Endothelial cell (in vitro differentiated cells): Measurements from ENCODE around the gene RAB14. TPM values are rescaled to one million over a fixed set of nuclear protein-coding genes. Genes with fewer than 3 reads are reported as not detected.

Source experiments
- DNase-seq: peaks from one replicate; pipeline ENCODE4 v3.0.0; 2021; ENCODE audit warnings: low spot score
- H3K27ac Mint-ChIP-seq: one replicate; pipeline ENCODE4 v1.8.0; 2021; ENCODE audit warnings: mixed read lengths, inconsistent platforms; ENCODE audit not compliant: unreplicated experiment
- H3K27me3 Mint-ChIP-seq: one replicate; pipeline ENCODE4 v1.8.0; 2021; ENCODE audit warnings: mild to moderate bottlenecking, moderate library complexity, mixed read lengths, inconsistent platforms; ENCODE audit not compliant: unreplicated experiment
- H3K36me3 Mint-ChIP-seq: one replicate; pipeline ENCODE4 v1.8.0; 2021; ENCODE audit warnings: mild to moderate bottlenecking, low read depth, mixed read lengths, inconsistent platforms; ENCODE audit not compliant: unreplicated experiment
- H3K4me1 Mint-ChIP-seq: one replicate; pipeline ENCODE4 v1.8.0; 2021; ENCODE audit warnings: mild to moderate bottlenecking, mixed read lengths, inconsistent platforms; ENCODE audit not compliant: unreplicated experiment
- H3K4me3 Mint-ChIP-seq: one replicate; pipeline ENCODE4 v1.8.0; 2021; ENCODE audit warnings: mild to moderate bottlenecking, mixed read lengths, inconsistent platforms; ENCODE audit not compliant: unreplicated experiment
- H3K9me3 Mint-ChIP-seq: one replicate; pipeline ENCODE4 v1.8.0; 2021; ENCODE audit warnings: mixed read lengths, inconsistent platforms; ENCODE audit not compliant: unreplicated experiment
- long read RNA-seq: library from polyadenylated mRNA; unstranded; transcript quantifications from one replicate; pipeline ENCODE4 v2.0.0, GENCODE V29; 2020; ENCODE audit not compliant: unreplicated experiment
- total RNA-seq: library from RNA; stranded (reverse); fragmentation: NEBNext Ultra II Directional; extraction: Animal tissue kit (Norgen Biotek cat#: 25700); gene quantifications from one replicate; pipeline ENCODE4 v1.2.1, GENCODE V29; 2021; ENCODE audit not compliant: unreplicated experiment
- TF ChIP-seq, protein P1 (sequence below): fragments of 200-600 bp; sonication (generic); IDR thresholded peaks from one replicate; pipeline ENCODE4 v1.5.0; 2021; ENCODE audit warnings: antibody characterized with exemption; ENCODE audit not compliant: unreplicated experiment

The RAB14 gene
- total RNA-seq = 81.6 TPM
- long read RNA-seq, full-length matches to known transcripts = 18 of 23 reads
- long read RNA-seq, partial matches to known transcripts = 2 of 23 reads
- long read RNA-seq, other reads (novel, unspliced or antisense) = 3 of 23 reads

DNA sequence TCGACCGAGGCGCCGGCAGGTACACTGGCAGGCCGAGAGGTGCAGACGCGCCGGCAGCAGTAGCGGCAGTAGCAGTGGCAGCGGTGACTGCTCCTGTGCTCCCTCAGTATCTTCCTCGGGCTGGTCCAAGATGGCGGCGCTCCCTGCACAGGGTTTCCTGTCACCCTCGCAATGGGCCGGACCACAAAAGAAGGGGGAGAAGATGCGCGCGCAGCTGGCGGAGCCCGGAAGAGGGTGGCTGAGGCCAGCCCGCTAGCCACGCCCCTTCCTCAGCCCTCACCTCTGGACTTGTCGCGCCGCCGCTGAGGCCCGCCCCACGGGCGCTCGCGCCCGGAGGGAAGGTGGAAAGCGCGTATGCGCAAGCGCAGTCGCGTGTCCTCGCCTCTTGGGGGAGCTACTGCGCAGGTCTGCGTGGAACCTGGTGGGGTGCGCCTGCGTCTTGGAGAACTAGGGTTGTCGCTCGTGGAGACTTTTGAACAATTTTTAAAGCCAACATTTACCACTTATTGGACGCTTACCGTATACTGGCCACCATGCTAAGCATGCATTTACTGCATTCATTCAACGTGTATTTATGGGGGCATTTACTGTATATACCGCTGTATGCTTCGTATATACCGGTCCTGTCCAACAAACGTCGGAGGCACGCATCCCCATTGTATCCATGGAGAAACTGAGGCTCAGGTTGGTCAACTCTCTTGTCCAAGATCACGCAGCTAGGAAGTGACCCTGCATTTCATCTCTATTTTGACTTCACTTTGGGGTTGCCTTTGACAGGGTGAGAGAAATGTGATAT lies at the start of gene RAB14:
Gene RAB14, minus strand, starts transcription at position 132 of the 796 bp plus-strand sequence. CDS start 8,457 bp downstream, outside the sequence.
- H3K4me3 Mint-ChIP-seq = peak within 1 kb of the TSS; percentile 96
- H3K36me3 Mint-ChIP-seq = peaks cover 10% of the 10 kb centered on the region
- H3K9me3 Mint-ChIP-seq = no peaks in the 10 kb centered on the region
- TF ChIP-seq, protein P1, sequence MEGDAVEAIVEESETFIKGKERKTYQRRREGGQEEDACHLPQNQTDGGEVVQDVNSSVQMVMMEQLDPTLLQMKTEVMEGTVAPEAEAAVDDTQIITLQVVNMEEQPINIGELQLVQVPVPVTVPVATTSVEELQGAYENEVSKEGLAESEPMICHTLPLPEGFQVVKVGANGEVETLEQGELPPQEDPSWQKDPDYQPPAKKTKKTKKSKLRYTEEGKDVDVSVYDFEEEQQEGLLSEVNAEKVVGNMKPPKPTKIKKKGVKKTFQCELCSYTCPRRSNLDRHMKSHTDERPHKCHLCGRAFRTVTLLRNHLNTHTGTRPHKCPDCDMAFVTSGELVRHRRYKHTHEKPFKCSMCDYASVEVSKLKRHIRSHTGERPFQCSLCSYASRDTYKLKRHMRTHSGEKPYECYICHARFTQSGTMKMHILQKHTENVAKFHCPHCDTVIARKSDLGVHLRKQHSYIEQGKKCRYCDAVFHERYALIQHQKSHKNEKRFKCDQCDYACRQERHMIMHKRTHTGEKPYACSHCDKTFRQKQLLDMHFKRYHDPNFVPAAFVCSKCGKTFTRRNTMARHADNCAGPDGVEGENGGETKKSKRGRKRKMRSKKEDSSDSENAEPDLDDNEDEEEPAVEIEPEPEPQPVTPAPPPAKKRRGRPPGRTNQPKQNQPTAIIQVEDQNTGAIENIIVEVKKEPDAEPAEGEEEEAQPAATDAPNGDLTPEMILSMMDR = no peak
- peak; percentile 100 for DNase-seq
- H3K27ac Mint-ChIP-seq = peak within 1 kb of the TSS; percentile 90
- H3K4me1 Mint-ChIP-seq = peaks cover 24% of the 10 kb centered on the region
- H3K27me3 Mint-ChIP-seq = peaks cover 6% of the 10 kb centered on the region

DNA sequence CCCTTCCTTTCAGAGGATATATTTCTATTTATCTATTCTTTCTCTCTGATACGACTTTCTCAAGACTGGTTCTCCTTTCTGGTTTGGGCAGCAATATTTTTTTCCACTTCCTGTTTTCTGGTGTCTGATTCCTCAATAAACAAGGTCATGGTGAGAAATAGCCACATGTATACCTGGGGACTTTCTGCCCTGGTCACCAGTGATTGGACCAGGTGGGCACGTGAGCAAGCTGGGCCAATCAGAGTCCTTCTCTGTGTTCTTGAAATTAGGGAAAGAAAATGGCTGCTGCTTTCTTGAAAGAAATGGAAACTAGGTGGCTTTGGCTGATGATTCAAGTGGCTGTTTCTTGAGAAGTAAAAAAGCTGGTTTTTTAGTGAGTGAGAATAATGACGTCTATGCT lies 47.9 kb upstream of the RAB14 start:
- H3K36me3 Mint-ChIP-seq = no peaks in the 10 kb centered on the region
- peaks cover 7% of the 10 kb centered on the region for H3K4me1 Mint-ChIP-seq
- no peaks in the 10 kb centered on the region for H3K9me3 Mint-ChIP-seq
- no peak overlapping the region for H3K4me3 Mint-ChIP-seq
- no peak overlapping the region for H3K27ac Mint-ChIP-seq
- H3K27me3 Mint-ChIP-seq = peaks cover 1% of the 10 kb centered on the region
- no peak for DNase-seq
- TF ChIP-seq, protein P1 = no peak

DNA sequence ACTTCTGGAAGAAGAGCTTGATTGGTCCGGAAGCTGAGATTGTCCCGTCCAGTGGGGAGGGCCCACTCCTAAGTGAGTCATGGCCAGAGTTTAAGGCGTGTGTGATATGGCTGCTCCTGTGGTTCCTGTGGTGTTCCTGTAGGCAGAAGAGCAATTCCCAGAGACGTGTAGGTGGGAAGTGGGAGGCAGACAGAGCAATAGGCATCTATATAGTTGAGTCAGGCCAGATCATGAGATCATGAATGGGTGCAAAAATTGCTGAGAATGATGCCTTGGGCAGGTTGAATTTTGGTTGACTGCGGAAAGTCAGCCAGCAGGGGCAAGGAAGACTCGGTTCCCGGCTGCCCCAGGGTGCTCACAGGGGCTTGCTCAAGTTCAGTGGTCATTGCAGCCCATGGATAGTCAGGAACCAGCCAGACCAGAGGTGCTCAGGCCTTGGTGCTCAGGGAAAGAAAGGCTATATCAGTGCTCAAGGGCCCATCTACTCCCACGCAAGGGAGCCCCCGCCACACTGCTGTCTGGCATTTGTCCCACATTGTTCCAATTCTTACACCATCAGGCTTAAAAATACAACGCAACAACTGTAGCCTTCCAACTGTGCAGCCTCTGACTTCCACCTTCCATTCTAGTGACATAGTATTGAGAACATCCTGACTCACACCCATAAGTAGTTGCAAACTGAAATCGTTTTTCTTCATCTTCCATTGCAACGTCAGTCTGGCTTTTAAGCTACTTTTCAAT lies 45.3 kb upstream of the RAB14 start:
- H3K4me3 Mint-ChIP-seq = no peak overlapping the region
- H3K4me1 Mint-ChIP-seq = no peaks in the 10 kb centered on the region
- peaks cover 7% of the 10 kb centered on the region for H3K36me3 Mint-ChIP-seq
- H3K27ac Mint-ChIP-seq = no peak overlapping the region
- TF ChIP-seq, protein P1 = no peak
- H3K27me3 Mint-ChIP-seq = peaks cover 1% of the 10 kb centered on the region
- no peaks in the 10 kb centered on the region for H3K9me3 Mint-ChIP-seq
- no peak for DNase-seq

DNA sequence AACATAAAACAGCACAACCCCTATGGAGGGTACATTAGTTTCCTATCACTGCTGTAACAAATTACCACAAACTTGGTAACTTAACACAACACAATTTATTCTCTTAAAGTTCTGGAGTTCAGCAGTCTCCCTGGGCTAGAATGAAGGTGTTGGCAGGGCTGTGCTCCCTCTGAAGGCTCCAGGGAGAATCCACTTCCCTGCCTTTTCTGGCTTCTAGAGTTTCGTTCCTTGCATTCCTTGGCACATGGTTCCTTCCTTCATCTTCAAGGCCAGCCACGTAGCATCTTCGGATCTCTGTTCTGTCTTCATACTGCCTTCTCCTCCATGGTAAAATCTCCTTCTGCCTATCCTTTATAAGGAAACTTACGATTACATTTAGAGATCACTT lies 41.3 kb upstream of the RAB14 start:
- Mint-ChIP-seq H3K4me1 (no peaks in the 10 kb centered on the region), H3K4me3 (no peak overlapping the region), H3K27me3 (no peaks in the 10 kb centered on the region), H3K9me3 (no peaks in the 10 kb centered on the region), H3K27ac (no peak overlapping the region), H3K36me3 (peaks cover 7% of the 10 kb centered on the region)
- TF ChIP-seq, protein P1 = no peak
- no peak for DNase-seq
